ENCODE results near the gene ESYT3. TPM values are rescaled to one million over a fixed set of nuclear protein-coding genes. Genes with fewer than 3 reads are reported as not detected.

The ESYT3 gene
- total RNA-seq = 10 to 100 TPM; 45.9 to 93.3 (median 54.6) TPM

GRCh38 chr3:138434276-138434874 lies at the start of gene ESYT3:
TSS of gene ESYT3 (plus strand) at chr3:138434616. CDS start at chr3:138434799, 183 bp downstream.
- peaks cover 0 to 6% (median 3%) of the 10 kb centered on the region in 4 donors for H3K27me3 ChIP-seq
- DNase-seq = peak; percentile 94 to 97
- no peaks in the 10 kb centered on the region for H3K36me3 ChIP-seq
- H3K4me1 ChIP-seq = peaks cover 16 to 36% (median 22%) of the 10 kb centered on the region in 4 donors
- 2 to 4% methylated on average over 15 to 27 of the region's 54 CpGs for WGBS, 2 donors
- TF ChIP-seq EP300 (IDR thresholded peaks at IDR 0.05) = peak in 1 of 4 donors; percentile 18
- no peak for TF ChIP-seq CTCF (IDR thresholded peaks at IDR 0.05)
- peak; percentile 35 to 86 for TF ChIP-seq POLR2AphosphoS5 (IDR thresholded peaks at IDR 0.05)
- TF ChIP-seq POLR2A (IDR thresholded peaks at IDR 0.05) = peak in 3 of 4 donors; percentile 60 to 87 (median 62)
- H3K27ac ChIP-seq = peak within 1 kb of the TSS; percentile 78 to 82 (median 79)
- H3K4me3 ChIP-seq = peak within 1 kb of the TSS; percentile 56 to 85 (median 72)
- peak; percentile 92 to 95 for ATAC-seq (ENCODE audit: low FRiP score in 2 of 2)
- no peaks in the 10 kb centered on the region for H3K9me3 ChIP-seq

- TF ChIP-seq POLR2AphosphoS5 (IDR thresholded peaks at IDR 0.05) = no peak
- no peak for TF ChIP-seq EP300 (IDR thresholded peaks at IDR 0.05)
- TF ChIP-seq POLR2A (IDR thresholded peaks at IDR 0.05) = no peak
- no peak for TF ChIP-seq CTCF (IDR thresholded peaks at IDR 0.05)
- Histone ChIP-seq H3K9me3 (no peaks in the 10 kb centered on the region), H3K36me3 (no peaks in the 10 kb centered on the region), H3K27ac (no peak overlapping the region), H3K4me1 (peaks cover 16 to 20% (median 19%) of the 10 kb centered on the region in 4 donors), H3K27me3 (no peaks in the 10 kb centered on the region), H3K4me3 (no peak overlapping the region)
- ATAC-seq (ENCODE audit: low FRiP score in 2 of 2) (no peak), DNase-seq (no peak)
- 81 to 86% methylated on average over 5 of the region's 5 CpGs for whole genome bisulfite sequencing, 2 donors
These were observed 49.4 kb upstream of the ESYT3 start for GRCh38 chr3:138384976-138385375.

- no peak for TF ChIP-seq POLR2AphosphoS5 (IDR thresholded peaks at IDR 0.05)
- no peak for TF ChIP-seq CTCF (IDR thresholded peaks at IDR 0.05)
- no peak for TF ChIP-seq EP300 (IDR thresholded peaks at IDR 0.05)
- no peak for TF ChIP-seq POLR2A (IDR thresholded peaks at IDR 0.05)
- DNase-seq (no peak), ATAC-seq (ENCODE audit: low FRiP score in 2 of 2) (no peak)
- Histone ChIP-seq H3K9me3 (no peaks in the 10 kb centered on the region), H3K36me3 (no peaks in the 10 kb centered on the region), H3K27me3 (no peaks in the 10 kb centered on the region), H3K4me3 (no peak overlapping the region), H3K27ac (no peak overlapping the region), H3K4me1 (peaks cover 0 to 6% (median 0%) of the 10 kb centered on the region in 4 donors)
- WGBS, 2 donors = 84 to 91% methylated on average over 6 of the region's 6 CpGs
These were observed 45.2 kb upstream of the ESYT3 start for GRCh38 chr3:138389144-138389601.

GRCh38 chr3:138389841-138390581 lies 44.4 kb upstream of the ESYT3 start:
- TF ChIP-seq POLR2AphosphoS5 (IDR thresholded peaks at IDR 0.05) (no peak), CTCF (IDR thresholded peaks at IDR 0.05) (no peak)
- ATAC-seq (ENCODE audit: low FRiP score in 2 of 2) = peak; percentile 74 to 79
- WGBS, 2 donors = 83 to 87% methylated on average over 9 of the region's 9 CpGs
- no peak for DNase-seq
- Histone ChIP-seq H3K4me3 (no peak overlapping the region), H3K9me3 (no peaks in the 10 kb centered on the region), H3K4me1 (peaks cover 0 to 6% (median 0%) of the 10 kb centered on the region in 4 donors), H3K27ac (no peak overlapping the region), H3K27me3 (no peaks in the 10 kb centered on the region), H3K36me3 (no peaks in the 10 kb centered on the region)

Measured in upper lobe of left lung (tissue), 6 donors.